Endothelial cell of hepatic sinusoid (primary cell): ENCODE results near the gene CNTN5.

Source experiments
- in situ Hi-C: cut with HindIII; loops from 2 replicates; pipeline ENCODE4 v1.10.0; 2017; ENCODE audit warnings: low sequenced_read_pairs

CNTN5 gene

DNA sequence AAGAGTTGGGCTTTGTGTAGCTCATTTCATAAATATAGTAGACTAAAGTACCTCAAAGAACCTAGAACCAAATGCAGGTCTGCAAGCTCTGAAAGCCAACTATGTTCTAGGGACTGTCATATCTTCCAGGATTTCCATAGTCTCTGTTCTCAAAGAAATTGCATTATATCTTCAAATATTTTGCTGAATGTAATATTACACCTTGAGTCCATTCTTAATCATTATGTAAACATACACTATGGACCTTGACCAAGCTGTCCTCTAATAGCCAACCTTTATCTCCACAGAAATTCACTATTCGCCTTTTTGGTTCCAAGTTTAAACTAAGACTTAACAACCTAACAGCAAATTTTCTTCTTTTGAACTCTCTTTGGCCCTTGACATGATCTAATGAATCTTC, 987.7 kb downstream of the CNTN5 start:
- in situ Hi-C loops = no loop called here

DNA sequence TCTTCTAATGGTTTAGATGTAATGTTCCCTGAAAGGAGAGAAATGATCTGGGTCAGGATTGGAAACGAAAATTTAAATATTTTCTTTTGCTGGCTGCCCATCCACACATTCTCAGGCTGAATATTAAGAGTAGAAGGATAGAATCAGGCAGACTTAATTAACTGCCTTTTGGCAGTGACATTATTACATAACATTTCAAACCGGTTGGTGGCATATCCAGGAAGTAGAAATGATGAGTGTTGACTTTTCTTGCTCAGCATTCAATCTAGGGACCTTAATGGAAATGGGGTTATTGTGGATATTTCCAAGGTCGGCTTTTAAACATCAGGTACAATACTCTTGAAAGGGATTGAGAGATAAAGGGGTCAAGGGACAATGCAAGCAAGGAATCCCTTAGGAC, 989.0 kb downstream of the CNTN5 start:
- in situ Hi-C loops = no loop called here

DNA sequence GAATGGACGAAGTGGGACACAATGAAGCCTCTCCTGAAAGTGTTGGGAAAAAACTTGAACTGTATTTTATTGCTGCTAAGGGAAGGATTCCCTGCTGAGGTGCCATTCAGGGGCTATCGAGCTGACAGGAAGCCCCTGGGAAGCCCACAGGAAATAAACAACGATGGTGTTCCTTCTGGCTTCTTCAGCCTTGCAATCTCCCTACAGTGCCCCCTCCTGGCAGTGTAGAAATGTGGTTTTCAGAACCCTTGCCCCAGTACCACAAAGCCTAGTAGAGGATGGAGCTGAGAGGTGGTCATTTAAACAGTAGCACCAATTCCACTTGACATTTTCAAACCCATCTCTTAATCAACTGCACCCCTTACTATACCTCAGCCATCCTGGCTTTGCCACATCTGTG, 989.6 kb downstream of the CNTN5 start:
- in situ Hi-C loops = no loop called here

DNA sequence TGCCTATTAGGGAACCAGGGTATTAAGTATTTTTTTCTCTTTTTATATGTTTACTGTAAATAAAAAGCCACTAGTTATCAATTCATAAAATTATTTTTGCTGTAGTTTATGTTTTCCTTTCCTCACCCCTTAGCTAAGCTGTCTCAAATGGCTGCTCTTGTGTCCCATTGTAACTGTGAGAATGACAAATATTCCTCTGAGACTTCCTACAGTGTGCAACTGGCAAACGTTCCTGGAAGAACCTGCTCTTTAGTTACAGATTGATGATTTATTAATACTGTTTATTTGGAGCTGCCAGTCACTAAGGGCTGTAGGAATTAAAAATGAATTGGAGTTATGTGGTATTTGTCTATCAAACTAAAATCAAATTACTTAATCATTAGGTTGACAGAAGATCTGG, 990.9 kb downstream of the CNTN5 start:
- in situ Hi-C loops = no loop called here

DNA sequence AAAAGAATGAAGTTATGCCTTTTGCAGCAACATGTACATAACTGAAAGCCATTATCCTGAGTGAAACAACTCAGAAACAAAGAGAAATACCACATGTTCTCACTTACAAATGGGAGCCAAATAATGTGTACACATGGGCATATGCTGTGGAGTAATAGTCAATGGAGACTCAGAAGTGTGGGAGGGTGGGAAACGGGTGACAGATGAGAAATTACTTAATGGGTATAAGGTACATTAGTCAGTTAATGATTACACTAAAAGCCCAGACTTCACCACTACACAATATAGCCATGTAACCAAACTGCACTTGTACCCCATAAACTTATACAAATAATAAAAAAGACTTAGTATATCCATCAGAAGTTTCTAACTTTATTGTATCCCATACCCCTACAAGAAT, 992.3 kb downstream of the CNTN5 start:
- in situ Hi-C loops = no loop called here

DNA sequence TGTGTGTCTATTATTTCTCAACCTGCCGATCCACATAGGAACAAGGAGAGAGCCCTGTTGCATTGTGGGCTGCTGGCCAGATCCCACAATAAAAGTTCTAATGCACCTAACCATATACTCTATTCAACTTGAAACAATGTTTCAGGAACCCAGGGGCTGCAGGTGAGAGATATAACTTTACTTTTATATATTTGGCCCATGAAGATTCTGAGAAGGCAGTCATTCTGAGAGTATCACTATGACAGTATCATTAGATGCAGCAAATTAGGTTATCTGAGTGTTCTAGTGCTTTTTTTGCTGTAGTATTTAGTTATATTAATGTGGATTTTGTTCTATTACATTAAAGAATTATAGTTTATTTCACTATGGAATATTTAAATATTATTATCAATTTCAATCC, 1011.2 kb downstream of the CNTN5 start:
- in situ Hi-C loops = no loop called here

DNA sequence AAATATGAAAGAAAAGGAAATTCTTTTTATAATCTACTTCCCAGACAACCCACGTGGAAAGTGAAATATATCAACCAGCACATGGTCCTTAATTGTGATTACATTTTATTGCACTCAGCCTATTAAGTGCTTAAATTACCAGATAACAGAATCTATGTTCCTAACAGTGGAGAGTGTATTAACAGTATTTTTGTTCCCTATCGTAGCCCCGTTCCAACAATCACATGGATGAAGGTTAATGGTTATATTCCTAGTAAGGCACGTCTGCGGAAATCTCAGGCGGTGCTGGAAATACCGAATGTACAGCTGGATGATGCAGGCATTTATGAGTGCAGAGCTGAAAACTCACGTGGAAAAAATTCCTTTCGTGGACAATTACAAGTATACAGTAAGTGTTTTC, 1040.3 kb downstream of the CNTN5 start:
- in situ Hi-C loops = no loop called here

DNA sequence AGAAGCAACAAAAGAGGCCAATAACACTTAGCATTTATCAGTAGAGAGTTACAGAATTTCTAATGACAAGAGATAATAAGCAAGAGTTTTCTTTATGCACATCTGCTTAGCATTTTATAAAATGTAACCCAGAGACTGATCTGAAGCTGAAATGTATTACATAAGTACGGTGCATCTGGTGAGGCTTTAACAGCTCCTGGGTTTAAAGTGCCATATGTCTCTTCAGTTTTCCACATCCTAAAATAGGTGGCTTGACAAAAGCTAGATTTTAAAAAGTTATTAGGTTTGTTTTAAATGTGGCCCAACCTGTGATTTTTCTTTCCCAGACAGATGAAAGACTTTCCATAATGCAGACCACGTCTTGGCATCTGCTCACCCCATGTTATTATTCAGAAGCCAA, 1045.7 kb downstream of the CNTN5 start:
- in situ Hi-C loops = no loop called here

DNA sequence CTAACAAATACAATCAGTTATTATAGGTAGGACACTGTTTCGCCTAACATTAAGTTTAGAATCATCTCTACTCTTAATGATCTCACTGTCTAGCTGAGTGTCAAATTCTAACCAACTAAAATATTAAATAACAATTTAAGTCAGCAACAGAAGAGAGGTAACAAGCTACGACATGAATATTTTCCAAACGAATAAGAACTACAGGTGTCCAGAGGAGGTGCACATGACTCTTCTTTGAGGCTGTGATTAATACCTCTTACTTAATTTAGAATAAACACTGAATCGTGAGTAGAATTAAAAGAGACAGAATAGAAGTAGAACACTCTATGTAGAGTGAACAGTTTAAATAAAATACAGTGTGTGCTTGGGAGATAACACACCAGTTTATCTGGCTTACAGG, 1047.4 kb downstream of the CNTN5 start:
- in situ Hi-C loops = no loop called here

DNA sequence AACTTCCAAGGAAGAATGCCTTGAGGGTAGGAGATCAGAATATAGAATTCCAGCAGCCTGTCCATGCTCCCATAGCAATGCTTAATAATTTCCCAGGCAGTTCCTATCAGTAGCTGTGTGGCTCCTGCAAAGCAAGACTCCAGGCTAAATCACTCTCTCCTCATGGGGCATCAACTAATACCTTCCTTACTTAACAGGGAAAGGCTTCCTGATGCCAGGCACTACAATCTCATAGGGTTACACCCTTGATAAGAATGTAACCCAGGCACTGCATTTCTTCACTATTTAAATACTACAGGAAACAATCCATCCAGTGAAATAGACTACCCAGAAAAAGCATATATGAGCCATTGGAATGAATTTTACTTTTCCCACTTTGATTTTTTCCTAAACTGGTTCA, 1051.4 kb downstream of the CNTN5 start:
- in situ Hi-C loops = no loop called here

DNA sequence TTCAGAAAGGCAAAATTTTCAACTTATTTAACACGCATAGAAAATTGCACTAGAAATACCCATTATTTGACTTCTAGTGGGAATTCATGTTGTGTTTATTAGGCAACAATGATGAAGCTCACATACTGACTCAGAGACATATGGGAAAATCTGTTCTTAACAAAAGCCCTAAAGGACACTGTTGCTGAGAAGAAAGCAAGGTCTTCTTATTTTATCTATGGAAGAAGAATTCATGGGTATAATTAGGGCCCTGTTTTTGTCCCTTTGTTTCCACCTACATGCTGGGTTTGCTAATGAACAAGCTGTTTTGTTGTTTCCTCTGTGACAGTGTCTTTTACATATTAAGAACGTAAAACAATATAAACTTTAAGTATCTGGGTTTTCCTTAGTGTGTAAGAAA, 1059.6 kb downstream of the CNTN5 start:
- in situ Hi-C loops = no loop called here

DNA sequence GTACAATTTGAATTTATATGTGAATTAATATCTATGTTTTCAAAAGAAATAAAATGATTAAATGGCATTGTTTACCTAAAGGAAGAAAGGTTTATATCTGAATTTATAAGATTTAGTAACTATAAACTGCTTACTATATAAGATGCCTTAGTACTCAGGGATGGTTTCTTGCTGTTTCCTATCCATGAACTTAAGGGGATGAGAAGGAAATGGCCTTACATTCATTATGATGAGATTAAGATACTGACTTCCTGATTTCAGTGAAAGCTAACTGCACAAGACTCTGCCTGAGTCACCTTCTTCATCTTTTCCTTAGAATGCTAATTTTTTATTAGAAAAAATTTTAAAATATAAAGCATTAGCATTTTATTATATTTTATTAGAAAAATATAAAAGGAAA, 1060.1 kb downstream of the CNTN5 start:
- in situ Hi-C loops = no loop called here

DNA sequence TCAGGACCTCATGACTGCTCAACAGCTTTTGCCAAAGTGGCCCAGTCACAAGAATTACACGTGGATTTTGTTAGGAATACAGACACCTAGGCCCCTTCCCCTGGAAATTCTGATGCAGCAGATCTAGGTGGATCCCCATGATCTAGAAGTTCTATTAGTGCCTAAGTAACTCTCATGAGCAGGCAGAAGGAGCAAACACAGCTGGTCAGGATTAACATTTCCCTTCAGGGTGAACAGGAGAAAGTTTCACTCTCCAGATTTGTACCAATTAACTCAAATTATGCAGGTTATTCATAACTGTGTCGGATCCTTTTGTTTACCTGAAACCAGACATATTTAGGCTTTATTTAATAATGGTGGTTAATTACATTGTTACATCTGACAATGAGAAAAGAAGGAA, 1072.9 kb downstream of the CNTN5 start:
- in situ Hi-C loops = no loop called here

DNA sequence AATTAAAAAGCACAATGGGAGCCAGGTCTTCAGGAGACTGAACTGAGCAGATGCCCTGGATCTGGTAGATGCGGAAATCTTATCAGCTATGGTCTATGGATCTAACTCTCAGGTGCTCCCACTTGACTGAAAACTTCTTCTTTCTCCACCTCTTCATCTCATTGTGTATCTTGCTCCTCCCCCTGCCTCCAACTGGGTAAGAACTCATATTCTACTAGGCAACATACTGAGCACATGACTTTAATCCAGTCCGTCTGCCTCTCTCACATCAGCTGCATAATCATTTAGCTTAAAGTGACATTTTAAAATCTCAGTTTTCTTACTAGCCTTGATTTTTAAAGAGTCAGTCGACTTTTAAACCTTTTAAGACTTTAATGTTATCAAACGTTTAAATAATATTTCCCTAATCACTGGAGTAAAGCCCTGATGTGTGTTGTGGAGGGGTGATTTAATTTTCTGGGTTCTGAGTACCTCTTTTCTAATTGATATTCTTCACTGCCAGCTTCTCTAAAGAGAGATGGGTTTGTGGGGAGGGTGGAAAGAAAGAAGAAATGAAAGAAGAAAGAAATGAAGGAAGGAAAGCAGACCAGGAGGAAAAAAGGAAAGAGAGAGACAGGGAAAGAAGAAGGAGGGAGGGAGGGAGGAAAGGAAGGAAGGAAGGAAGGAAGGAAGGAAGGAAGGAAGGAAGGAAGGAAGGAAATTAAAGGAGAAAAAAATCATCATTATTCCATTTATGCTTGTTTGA, 1073.5 kb downstream of the CNTN5 start:
- in situ Hi-C loops = no loop called here

DNA sequence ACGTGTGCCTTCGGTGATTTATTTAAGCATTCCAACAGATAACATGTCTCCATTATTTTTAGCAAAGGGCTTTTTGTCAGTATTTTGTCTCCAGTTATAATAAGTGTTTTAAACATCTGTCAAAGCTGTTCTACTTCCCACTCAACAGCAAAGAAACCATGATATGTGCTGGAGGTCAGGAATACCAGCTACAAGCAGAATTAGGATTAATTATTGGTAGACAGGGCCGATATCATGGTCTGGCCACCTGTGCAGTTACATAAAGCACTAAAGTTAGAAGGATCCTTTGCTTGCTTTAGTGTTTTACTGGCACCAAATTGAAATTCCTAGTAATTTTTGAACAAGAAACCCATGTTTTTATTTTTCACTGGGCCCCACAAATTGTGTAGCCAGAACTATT, 1075.1 kb downstream of the CNTN5 start:
- in situ Hi-C loops = no loop called here

DNA sequence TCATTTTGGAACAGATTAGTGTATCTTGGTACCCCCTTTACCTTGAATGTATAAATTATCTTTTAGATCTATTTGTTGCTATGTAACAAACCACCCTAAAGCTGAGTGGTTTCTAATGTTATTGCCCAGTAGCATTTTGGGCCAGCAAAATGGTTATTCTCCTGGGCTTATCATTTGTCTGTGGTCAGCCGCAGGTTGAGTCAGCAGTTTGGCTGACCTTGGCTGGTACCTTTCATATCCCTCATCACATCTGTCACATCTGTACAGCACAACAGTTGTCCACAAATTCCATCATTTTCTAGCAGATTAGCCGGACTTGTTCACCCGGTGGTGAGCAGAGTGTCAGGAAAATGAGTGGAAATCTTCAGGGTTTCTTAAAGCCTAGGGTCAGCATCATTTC, 1077.8 kb downstream of the CNTN5 start:
- in situ Hi-C loops = no loop called here

DNA sequence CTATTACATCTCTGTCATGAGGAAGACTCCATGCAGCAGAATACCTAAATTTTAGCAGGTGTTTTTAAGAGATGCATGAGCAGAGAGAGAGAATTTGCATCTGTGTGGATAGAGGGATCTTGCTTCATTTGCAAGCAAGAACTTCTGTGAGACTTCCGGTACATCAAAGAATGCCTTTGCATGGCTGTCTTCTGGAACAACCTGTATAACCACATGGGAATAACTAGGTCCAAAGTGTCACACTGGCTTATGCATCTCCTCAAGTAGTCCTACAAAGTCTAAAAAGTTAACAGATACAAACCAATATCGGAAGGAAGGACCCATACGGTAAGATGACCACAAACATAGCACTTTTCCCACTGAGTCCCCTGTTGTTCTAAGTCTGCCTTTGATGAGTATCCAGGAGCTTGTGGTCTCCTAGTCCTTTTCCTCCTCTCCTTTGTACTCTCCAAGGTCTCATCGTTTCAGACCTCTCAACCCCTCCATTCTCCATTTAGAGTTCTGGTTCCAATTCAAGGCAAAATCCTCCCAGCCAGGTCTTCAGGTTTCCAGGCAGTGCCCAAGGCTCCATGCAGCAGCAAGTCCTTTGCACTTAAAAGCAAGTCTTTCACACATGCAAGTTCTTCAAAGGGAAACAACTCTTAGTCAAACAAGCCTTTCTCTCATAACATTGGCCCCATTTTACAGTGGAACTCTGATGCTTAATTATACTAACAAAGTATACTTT, 1084.7 kb downstream of the CNTN5 start:
- in situ Hi-C loops = no loop called here

DNA sequence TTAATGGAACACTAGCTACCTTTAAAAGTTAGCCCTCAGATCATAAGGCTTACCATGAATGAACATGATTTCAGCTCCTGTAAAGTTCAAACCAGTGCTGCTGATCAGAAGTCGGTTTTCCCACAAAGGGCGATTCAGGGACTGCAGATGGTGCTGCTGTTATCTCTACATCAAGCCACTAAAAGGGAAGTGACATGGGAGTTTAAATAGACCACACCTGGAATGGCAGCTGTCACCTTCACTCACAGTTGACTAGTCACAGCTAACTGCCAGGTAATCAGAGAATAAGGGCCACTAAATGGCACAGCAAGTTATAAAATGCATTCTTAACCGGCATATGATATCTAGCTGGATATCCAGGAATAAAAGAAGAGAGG, 1085.2 kb downstream of the CNTN5 start:
- in situ Hi-C loops = no loop called here

DNA sequence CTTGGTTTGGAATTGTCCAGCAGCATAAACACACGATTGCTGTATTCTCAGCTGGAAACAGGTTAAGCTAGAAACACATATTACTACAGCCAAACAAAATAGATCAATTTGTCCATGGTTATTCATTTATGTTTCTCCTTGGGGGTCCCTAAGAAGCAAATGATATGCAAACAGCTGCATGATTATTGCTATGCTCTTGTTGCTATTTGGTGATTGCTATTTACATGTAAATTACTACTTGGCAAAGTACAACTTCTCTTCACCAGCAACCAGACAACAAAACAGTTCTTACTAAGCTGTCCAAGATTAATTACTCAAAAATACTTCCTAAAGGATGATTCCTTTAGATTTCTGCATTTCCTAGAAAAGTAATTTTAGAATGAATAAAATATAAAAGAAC, 1098.4 kb downstream of the CNTN5 start:
- in situ Hi-C loops = no loop called here

DNA sequence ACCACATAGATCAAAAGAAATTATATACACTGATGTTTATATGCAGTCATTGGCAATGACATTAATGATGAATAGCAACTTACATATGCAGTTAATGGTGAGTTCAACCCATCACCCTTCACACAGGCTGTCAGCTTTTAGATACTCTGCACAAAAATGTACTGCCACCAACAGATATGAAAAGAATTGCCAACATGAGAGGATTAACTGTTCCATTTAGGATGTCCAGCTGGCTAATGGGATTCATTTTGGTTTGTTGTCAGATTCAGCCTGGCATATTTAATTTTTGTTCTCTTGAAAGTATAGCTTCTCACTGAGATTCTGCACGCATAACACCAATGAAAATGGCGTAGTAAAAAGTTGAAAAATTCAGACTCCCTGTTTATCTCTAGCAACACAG, 1112.4 kb downstream of the CNTN5 start:
- in situ Hi-C loops = no loop called here

DNA sequence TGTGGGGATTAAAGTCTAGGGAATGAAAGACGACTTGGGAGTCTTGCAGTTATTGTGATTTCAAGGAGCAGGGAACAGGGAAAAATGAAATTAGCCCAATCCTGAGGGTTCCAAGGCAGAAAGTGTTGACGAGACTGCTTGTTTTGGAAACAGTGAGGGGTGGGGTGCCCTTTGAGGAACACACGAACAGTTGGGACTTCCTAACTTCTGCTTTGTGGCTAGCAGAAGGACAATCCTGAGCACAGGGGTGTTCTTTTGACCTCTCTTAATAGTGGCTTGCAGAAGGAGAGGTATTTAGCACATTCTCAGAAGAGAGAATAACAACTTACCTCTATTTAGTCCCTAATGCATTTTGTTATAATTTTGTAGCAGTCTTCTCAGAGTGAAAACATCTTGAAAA, 1120.5 kb downstream of the CNTN5 start:
- in situ Hi-C loops = loop anchor here (5.0 kb wide), 1 partner anchor 61 kb away; no protein-coding TSS in a partner anchor

DNA sequence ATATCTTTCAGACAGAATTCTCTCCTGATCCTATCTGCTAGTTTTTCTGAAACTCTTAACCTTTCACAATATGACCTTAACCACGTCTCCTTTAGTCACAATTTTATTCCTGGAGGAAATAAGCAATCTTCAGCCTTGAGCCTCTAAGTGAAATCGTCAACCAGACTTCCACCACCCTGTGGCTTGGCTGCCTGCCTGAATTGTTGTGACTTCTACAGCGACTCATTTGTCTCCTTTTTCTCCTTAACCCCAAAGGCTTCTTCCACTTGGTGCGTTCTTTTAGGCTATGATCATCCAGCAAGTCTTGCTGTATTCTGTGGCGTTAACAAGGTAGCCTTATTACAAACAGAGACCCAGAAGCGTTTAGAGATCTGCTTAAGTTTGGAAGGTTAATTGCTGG, 1131.2 kb downstream of the CNTN5 start:
- in situ Hi-C loops = no loop called here

DNA sequence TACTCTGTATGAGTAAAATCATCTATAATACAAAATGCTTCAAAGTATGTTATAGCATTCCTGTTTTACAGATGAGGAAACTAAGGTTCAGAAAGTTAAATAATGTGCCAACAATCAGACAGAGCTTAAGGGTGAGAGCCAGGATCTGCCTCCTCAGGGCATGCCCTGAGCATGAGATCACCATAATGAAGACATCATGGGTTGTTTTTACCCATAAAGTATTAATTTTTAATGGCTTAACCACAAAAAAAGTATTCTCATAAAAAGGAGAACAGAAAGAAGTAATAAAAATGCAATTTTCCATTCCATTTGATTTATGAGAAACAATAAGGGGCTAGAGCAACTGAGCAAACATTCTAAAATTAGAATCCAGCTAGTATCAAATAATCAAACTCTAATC, 1132.0 kb downstream of the CNTN5 start:
- in situ Hi-C loops = no loop called here
